ENCODE measurements around the gene ADIPOR2. TPM values are rescaled to one million over a fixed set of nuclear protein-coding genes. Genes with fewer than 3 reads are reported as not detected.

The ADIPOR2 gene
- total and polyA plus RNA-seq, 12 donors: 18.5 to 47.7 (median 41.6) TPM

- ATAC-seq (peak; percentile 14 to 57 (median 33)), DNase-seq (peak; percentile 50 to 77)
- H3K4me1 ChIP-seq: peaks cover 3 to 51% (median 30%) of the 10 kb centered on the region in 9 donors
- intact Hi-C loops (cut with DNase I): loop anchor here (2.0 to 10.0 kb wide), 9 partner anchors 142 to 788 kb away; no protein-coding TSS in a partner anchor
- peak overlapping the region; percentile 24 to 75 (median 62) for H3K4me3 ChIP-seq
- TF ChIP-seq CTCF (IDR thresholded peaks at IDR 0.05): peak in 1 of 9 donors; percentile 13
- H3K36me3 ChIP-seq: no peaks in the 10 kb centered on the region
- H3K27ac ChIP-seq: peak overlapping the region; percentile 66 to 98 (median 86)
- H3K9me3 ChIP-seq: no peaks in the 10 kb centered on the region
- H3K27me3 ChIP-seq: no peaks in the 10 kb centered on the region
- WGBS, 2 donors: 34 to 54% methylated on average over 71 of the region's 71 CpGs
Observed at GRCh38 chr12:1797011-1797901, 106.4 kb downstream of the ADIPOR2 start.

- Histone ChIP-seq H3K27ac (peak overlapping the region in 7 of 10 donors; percentile 82 to 98 (median 86)), H3K36me3 (no peaks in the 10 kb centered on the region), H3K4me1 (peaks cover 3 to 46% (median 28%) of the 10 kb centered on the region in 9 donors), H3K9me3 (no peaks in the 10 kb centered on the region), H3K4me3 (peak overlapping the region in 1 of 10 donors; percentile 74), H3K27me3 (no peaks in the 10 kb centered on the region)
- TF ChIP-seq CTCF (IDR thresholded peaks at IDR 0.05): no peak
- DNase-seq (no peak), ATAC-seq (no peak)
- 92 to 95% methylated on average over 22 of the region's 22 CpGs for WGBS, 2 donors
- intact Hi-C loops (cut with DNase I): loop anchor here (2.0 to 10.0 kb wide), 9 partner anchors 141 to 787 kb away; no protein-coding TSS in a partner anchor
Observed at GRCh38 chr12:1797991-1798640, 107.2 kb downstream of the ADIPOR2 start.

- peak overlapping the region in 1 of 10 donors; percentile 27 for H3K27ac ChIP-seq
- no peak for DNase-seq
- intact Hi-C loops (cut with DNase I): loop anchor here in 9 of 10 donors (5.0 to 10.0 kb wide), 6 partner anchors 234 to 786 kb away; no protein-coding TSS in a partner anchor
Observed at GRCh38 chr12:1798641-1799020, 107.8 kb downstream of the ADIPOR2 start.

More at GRCh38 chr12:1798641-1799020, 107.8 kb downstream of the ADIPOR2 start:
- WGBS, 2 donors: 87 to 91% methylated on average over 6 of the region's 6 CpGs
- no peaks in the 10 kb centered on the region for H3K9me3 ChIP-seq
- H3K36me3 ChIP-seq: no peaks in the 10 kb centered on the region
- H3K4me3 ChIP-seq: no peak overlapping the region
- ATAC-seq: no peak
- no peak for TF ChIP-seq CTCF (IDR thresholded peaks at IDR 0.05)
- H3K4me1 ChIP-seq: peaks cover 3 to 41% (median 24%) of the 10 kb centered on the region in 9 donors
- no peaks in the 10 kb centered on the region for H3K27me3 ChIP-seq
